Motor neuron (in vitro differentiated cells): ENCODE results near the gene CCDC197. TPM values are rescaled to one million over a fixed set of nuclear protein-coding genes. Genes with fewer than 3 reads are reported as not detected.

Experiments
- ATAC-seq, 8 experiments: fragments of 200-7000 bp; cut with Tn5 transposase; replicated peaks in 6 of 8; 2 replicates each; pipeline ENCODE4 v1.8.0; 2021; ENCODE audit warnings: mild to moderate bottlenecking in 8 of 8, moderate library complexity in 8 of 8
- H3K27ac ChIP-seq, 2 donors: fragments of 250-450 bp; sonication (Bioruptor Pico); 2 replicates each; pipeline ENCODE4 v1.9.0; 2021; ENCODE audit warnings: antibody characterized with exemption in 2 of 2, mild to moderate bottlenecking in 2 of 2, moderate library complexity in 1 of 2
- H3K4me1 ChIP-seq, 2 donors: fragments of 250-450 bp; sonication (Bioruptor Pico); replicated peaks in 1 of 2; 2 replicates each; pipeline ENCODE4 v1.6.1; 2021; ENCODE audit warnings: antibody characterized with exemption in 2 of 2, mild to moderate bottlenecking in 2 of 2, moderate library complexity in 1 of 2
- H3K4me3 ChIP-seq, 5 donors: fragments of 250-450 bp; sonication (Bioruptor Pico); 2 replicates each; pipeline ENCODE4 v1.9.0; 2021; ENCODE audit warnings: antibody characterized with exemption in 5 of 5, mild to moderate bottlenecking in 5 of 5, moderate library complexity in 4 of 5
- WGBS, 10 experiments: fragments of 450-650 bp; shearing (Covaris generic); methylation state at CpG; one replicate each; pipeline ENCODE4 v1.0.0; 2022; 5-methylcytosine and 5-hydroxymethylcytosine counted together
- in situ Hi-C, 9 experiments: fragments of 400-800 bp; cut with MboI; loops; one replicate each; pipeline ENCODE4 v1.15.0; 2021; ENCODE audit warnings: low sequenced_read_pairs in 9 of 9, low pct_unique_long_range_greater_than_20kb in 2 of 9; ENCODE audit not compliant: unreplicated experiment in 9 of 9
- total RNA-seq, 8 experiments: library from RNA; unstranded; fragments of 300-600 nt; gene quantifications; 2 replicates each; pipeline versions ENCODE4 v1.2.3 to v1.2.4, GENCODE V29; 2022

Gene CCDC197
- total RNA-seq, 8 experiments from 2014 or later: 0.08 to 0.66 TPM; not detected in 6

DNA sequence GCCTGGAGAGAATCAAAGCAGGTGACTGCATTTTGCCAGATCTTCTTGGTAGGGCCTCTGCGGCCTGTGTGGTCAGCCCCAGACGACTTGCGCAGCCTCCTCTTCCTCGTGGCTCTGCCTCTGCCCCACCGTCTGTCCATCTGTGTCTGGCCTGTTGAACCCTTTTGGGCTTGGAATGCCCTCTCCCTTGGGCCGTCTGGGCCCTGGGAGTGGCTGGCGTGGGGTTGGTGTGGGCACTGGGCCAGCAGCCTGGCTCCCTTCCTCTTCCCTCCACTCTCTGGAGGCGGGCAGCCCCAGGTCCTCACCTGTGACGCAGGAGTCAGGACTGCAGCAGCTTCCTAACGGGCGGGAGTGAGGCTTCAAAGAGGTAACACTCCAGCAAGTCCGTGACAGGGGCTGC, 9.7 kb upstream of the CCDC197 start:
- H3K27ac ChIP-seq: no peak overlapping the region
- WGBS, 10 experiments: 60 to 100% (median 80%) methylated on average over 1 of the region's 12 CpGs; no CpG with 5 or more reads in 7 of the 10 experiments
- ATAC-seq: no peak
- no peak overlapping the region for H3K4me3 ChIP-seq
- H3K4me1 ChIP-seq: peaks cover 0 to 5% of the 10 kb centered on the region in 2 donors
- in situ Hi-C loops: no loop called here

GRCh38 chr14:93987815-93988476, 9.2 kb upstream of the CCDC197 start:
- no CpG with 5 or more reads among the region's 3 CpGs for WGBS, 10 experiments
- H3K27ac ChIP-seq: no peak overlapping the region
- H3K4me1 ChIP-seq: peaks cover 0 to 5% of the 10 kb centered on the region in 2 donors
- in situ Hi-C loops: no loop called here
- ATAC-seq: no peak
- H3K4me3 ChIP-seq: no peak overlapping the region

DNA sequence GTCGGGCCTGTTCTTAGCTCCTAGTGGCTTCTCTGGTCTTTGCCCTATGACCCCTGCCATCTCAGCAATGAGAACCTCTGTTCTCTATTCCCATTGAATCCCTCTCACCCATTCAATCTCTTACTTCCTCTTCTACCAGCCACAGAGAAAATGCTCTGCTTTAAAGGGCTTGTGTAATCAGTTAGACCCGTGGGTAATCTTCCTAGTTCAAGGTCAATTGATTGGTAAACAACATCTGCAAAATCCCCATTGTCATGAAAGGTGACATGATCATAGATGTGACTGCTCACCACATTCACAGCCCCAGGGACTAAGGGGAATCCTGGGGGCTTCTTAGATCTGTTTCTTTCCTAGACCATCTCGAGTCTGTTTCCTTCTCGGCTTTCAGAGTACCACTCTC, 7.2 kb upstream of the CCDC197 start:
- no peak for ATAC-seq
- WGBS, 10 experiments: 50 to 94% (median 71%) methylated on average over 1 to 3 of the region's 4 CpGs; no CpG with 5 or more reads in 2 of the 10 experiments
- in situ Hi-C loops: loop anchor here in 1 of 9 experiments (10.0 kb wide), 1 partner anchor 45 kb away; no protein-coding TSS in a partner anchor

GRCh38 chr14:93991212-93991611, 5.9 kb upstream of the CCDC197 start:
- Histone ChIP-seq H3K4me3 (no peak overlapping the region), H3K27ac (no peak overlapping the region), H3K4me1 (peaks cover 0 to 5% of the 10 kb centered on the region in 2 donors)
- WGBS, 10 experiments: 50 to 85% (median 77%) methylated on average over 1 to 9 of the region's 10 CpGs; no CpG with 5 or more reads in 3 of the 10 experiments
- no peak for ATAC-seq
- in situ Hi-C loops: loop anchor here in 1 of 9 experiments (10.0 kb wide), 1 partner anchor 46 kb away; no protein-coding TSS in a partner anchor

More for the DNA sequence above, 7.2 kb upstream of the CCDC197 start:
- Histone ChIP-seq H3K27ac (no peak overlapping the region), H3K4me3 (no peak overlapping the region), H3K4me1 (peaks cover 0 to 5% of the 10 kb centered on the region in 2 donors)

DNA sequence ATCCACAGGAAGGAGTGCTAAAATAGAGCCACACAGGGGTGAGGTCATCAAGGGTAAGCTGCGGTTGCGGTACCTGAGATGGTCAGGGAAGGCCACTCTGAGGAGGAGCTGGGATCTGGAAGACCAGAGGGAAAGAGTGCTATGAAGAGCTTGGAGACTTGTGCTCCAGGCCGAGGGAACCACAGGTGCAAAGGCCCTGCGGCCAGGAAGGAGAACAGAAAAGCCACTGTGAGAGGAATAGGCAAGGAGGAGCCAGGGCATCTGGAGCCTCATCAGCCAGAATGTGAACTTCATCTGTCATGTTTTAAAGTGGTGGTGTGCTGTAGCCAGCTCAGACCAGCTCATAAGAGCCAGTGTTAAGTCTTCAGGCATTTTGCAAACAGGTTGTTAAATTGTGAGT, 5.5 kb upstream of the CCDC197 start:
- H3K4me1 ChIP-seq: peaks cover 0 to 5% of the 10 kb centered on the region in 2 donors
- WGBS, 10 experiments: 73 to 92% (median 87%) methylated on average over 1 to 4 of the region's 4 CpGs; no CpG with 5 or more reads in 4 of the 10 experiments
- no peak overlapping the region for H3K27ac ChIP-seq
- no peak for ATAC-seq
- no peak overlapping the region for H3K4me3 ChIP-seq
- in situ Hi-C loops: loop anchor here in 1 of 9 experiments (10.0 kb wide), 1 partner anchor 47 kb away; no protein-coding TSS in a partner anchor

- peaks cover 0 to 5% of the 10 kb centered on the region in 2 donors for H3K4me1 ChIP-seq
- in situ Hi-C loops: loop anchor here in 1 of 9 experiments (10.0 kb wide), 1 partner anchor 49 kb away; no protein-coding TSS in a partner anchor
- no peak overlapping the region for H3K27ac ChIP-seq
- H3K4me3 ChIP-seq: no peak overlapping the region
- 60 to 86% (median 79%) methylated on average over 1 to 6 of the region's 6 CpGs; no CpG with 5 or more reads in 4 of the 10 experiments for WGBS, 10 experiments
- ATAC-seq: no peak
Measured at GRCh38 chr14:93993382-93993781, 3.7 kb upstream of the CCDC197 start.

- peak; percentile 8 to 86 (median 66) for ATAC-seq
- WGBS, 10 experiments: 0 to 80% (median 50%) methylated on average over 1 to 6 of the region's 13 CpGs; no CpG with 5 or more reads in 3 of the 10 experiments
- H3K27ac ChIP-seq: no peak overlapping the region
- in situ Hi-C loops: loop anchor here in 1 of 9 experiments (10.0 kb wide), 1 partner anchor 50 kb away; no protein-coding TSS in a partner anchor
- peaks cover 0 to 2% of the 10 kb centered on the region in 2 donors for H3K4me1 ChIP-seq
- H3K4me3 ChIP-seq: no peak overlapping the region
Measured at GRCh38 chr14:93994919-93995682, 2.0 kb upstream of the CCDC197 start.

DNA sequence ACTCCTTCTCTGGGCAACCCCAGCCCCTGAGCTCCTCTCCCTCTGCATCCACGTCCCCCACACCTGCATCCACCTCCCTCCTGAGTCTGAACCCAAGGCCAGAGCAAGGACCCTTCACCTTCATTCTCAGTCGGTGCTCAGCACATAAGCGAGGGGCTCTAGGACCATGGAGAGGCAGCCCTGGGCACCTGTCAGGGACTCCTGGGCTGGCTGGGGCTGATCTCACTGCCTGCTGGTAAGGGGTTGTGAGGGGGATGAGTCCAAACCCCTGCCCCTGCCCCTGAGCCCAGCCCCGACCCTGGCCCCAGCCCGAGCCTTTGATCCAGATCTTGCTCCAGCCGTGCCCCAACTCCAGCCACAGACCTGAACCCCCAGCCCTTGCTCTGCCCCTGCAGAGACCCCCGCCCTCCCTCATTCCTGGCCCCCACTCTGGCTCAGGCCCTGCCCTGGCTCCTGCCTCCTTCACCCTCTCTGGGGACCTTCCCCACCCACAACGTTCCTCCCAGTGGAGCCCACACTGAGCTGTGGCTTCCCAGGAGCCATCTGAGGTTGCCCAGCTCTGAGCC, 888 bp upstream of the CCDC197 start:
- peak in 5 of 8 experiments; percentile 28 to 52 (median 37) for ATAC-seq
- Histone ChIP-seq H3K27ac (no peak overlapping the region), H3K4me1 (no peaks in the 10 kb centered on the region), H3K4me3 (no peak overlapping the region)
- in situ Hi-C loops: loop anchor here in 1 of 9 experiments (10.0 kb wide), 1 partner anchor 51 kb away; no protein-coding TSS in a partner anchor
- no CpG with 5 or more reads among the region's 8 CpGs for WGBS, 10 experiments

GRCh38 chr14:93997916-93998870, 1.1 kb downstream of the CCDC197 start:
- H3K4me3 ChIP-seq: no peak overlapping the region
- in situ Hi-C loops: loop anchor here in 1 of 9 experiments (10.0 kb wide), 1 partner anchor 53 kb away; no protein-coding TSS in a partner anchor
- peak in 2 of 8 experiments; percentile 67 to 77 for ATAC-seq
- WGBS, 10 experiments: 64 to 93% (median 81%) methylated on average over 2 to 7 of the region's 17 CpGs; no CpG with 5 or more reads in 3 of the 10 experiments
- H3K4me1 ChIP-seq: no peaks in the 10 kb centered on the region
- no peak overlapping the region for H3K27ac ChIP-seq

GRCh38 chr14:93998871-93999403, 1.8 kb downstream of the CCDC197 start:
- H3K27ac ChIP-seq: no peak overlapping the region

DNA sequence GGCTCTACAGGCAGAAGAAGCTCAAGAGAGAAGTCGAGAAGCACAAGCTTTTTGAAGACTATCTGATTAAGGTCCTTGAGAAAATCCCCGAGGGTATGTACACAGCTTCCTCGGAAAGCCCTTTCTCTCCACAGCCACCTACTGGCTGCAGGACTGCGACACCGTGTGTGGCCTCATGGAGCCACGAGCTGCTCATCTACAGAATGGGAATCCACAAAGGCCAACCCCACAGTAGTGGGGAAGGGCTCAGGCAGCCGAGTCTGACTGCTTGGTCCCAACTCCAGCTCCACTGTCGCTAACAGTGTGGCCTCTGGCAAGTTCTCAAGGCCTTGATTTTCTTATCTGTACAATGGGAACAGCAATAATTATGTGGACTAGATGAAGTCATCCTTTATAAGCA, 2.5 kb downstream of the CCDC197 start:
- WGBS, 10 experiments: 60 to 92% (median 80%) methylated on average over 1 to 7 of the region's 8 CpGs; no CpG with 5 or more reads in 3 of the 10 experiments
- H3K27ac ChIP-seq: no peak overlapping the region
- no peak for ATAC-seq
- no peak overlapping the region for H3K4me3 ChIP-seq
- in situ Hi-C loops: loop anchor here in 1 of 9 experiments (10.0 kb wide), 1 partner anchor 55 kb away; no protein-coding TSS in a partner anchor
- H3K4me1 ChIP-seq: no peaks in the 10 kb centered on the region

More at GRCh38 chr14:93998871-93999403, 1.8 kb downstream of the CCDC197 start:
- H3K4me3 ChIP-seq: no peak overlapping the region
- peak in 1 of 8 experiments; percentile 11 for ATAC-seq
- no peaks in the 10 kb centered on the region for H3K4me1 ChIP-seq
- in situ Hi-C loops: loop anchor here in 1 of 9 experiments (10.0 kb wide), 1 partner anchor 54 kb away; no protein-coding TSS in a partner anchor
- 83% methylated on average over 1 of the region's 7 CpGs; no CpG with 5 or more reads in 9 of the 10 experiments for WGBS, 10 experiments
